SK-N-SH (cell line): ENCODE measurements around the gene PLLP.

Experiments used
- EP300 ChIP-seq, 2 experiments: IDR thresholded peaks; 2 replicates each; pipeline versions ENCODE4 v1.4.0 to v1.6.1; 2012; ENCODE audit warnings: borderline replicate concordance in 1 of 2, low read depth in 1 of 2, low read length in 1 of 2
- EZH2phosphoT487 ChIP-seq: fragments of 200-600 bp; sonication (generic); IDR thresholded peaks from 2 replicates; pipeline ENCODE4 v1.6.1; 2017; ENCODE audit warnings: low read depth, mixed run types, mild to moderate bottlenecking, antibody characterized with exemption, moderate library complexity, borderline replicate concordance
- GABPA ChIP-seq: IDR thresholded peaks from 2 replicates; pipeline ENCODE4 v1.4.0; 2012; ENCODE audit warnings: low read depth, mild to moderate bottlenecking
- JUND ChIP-seq: IDR thresholded peaks from 2 replicates; pipeline ENCODE4 v1.4.0; 2012
- MXI1 ChIP-seq: IDR thresholded peaks from 2 replicates; pipeline ENCODE4 v1.6.1; 2012; ENCODE audit warnings: mild to moderate bottlenecking, low read depth, low read length, improper control_type of control experiment
- POLR2AphosphoS5 ChIP-seq: IDR thresholded peaks from 2 replicates; pipeline ENCODE4 v1.6.1; 2012; ENCODE audit warnings: low read depth, low read length
- RAD21 ChIP-seq: IDR thresholded peaks from 2 replicates; pipeline ENCODE4 v1.6.1; 2012; ENCODE audit warnings: mild to moderate bottlenecking, low read length
- RFX5 ChIP-seq: IDR thresholded peaks from 2 replicates; pipeline ENCODE4 v1.6.1; 2012; ENCODE audit warnings: mild to moderate bottlenecking, improper control_type of control experiment, low read length
- TAF1 ChIP-seq: IDR thresholded peaks from 2 replicates; pipeline ENCODE4 v1.6.1; 2012; ENCODE audit warnings: low read depth, mild to moderate bottlenecking, low read length, moderate library complexity, borderline replicate concordance
- YY1 ChIP-seq: IDR thresholded peaks from 2 replicates; pipeline ENCODE4 v1.4.0; 2012; ENCODE audit warnings: low read depth, mild to moderate bottlenecking
- ZBTB33 ChIP-seq: IDR thresholded peaks from 2 replicates; pipeline ENCODE4 v1.4.0; 2012; ENCODE audit warnings: low read depth, borderline replicate concordance
- TF ChIP-seq, protein P1 (sequence below): fragments of 200-600 bp; sonication (generic); IDR thresholded peaks from 2 replicates; pipeline ENCODE4 v1.6.1; 2017; ENCODE audit warnings: antibody characterized with exemption, mild to moderate bottlenecking, moderate library complexity
- TF ChIP-seq, protein P2 (sequence below): IDR thresholded peaks from 2 replicates; pipeline ENCODE4 v1.6.1; 2012; ENCODE audit warnings: mild to moderate bottlenecking, low read depth, low read length, moderate library complexity
- TF ChIP-seq, protein P3 (sequence below): IDR thresholded peaks from 2 replicates; pipeline ENCODE4 v1.4.0; 2012; ENCODE audit warnings: low read depth

DNA sequence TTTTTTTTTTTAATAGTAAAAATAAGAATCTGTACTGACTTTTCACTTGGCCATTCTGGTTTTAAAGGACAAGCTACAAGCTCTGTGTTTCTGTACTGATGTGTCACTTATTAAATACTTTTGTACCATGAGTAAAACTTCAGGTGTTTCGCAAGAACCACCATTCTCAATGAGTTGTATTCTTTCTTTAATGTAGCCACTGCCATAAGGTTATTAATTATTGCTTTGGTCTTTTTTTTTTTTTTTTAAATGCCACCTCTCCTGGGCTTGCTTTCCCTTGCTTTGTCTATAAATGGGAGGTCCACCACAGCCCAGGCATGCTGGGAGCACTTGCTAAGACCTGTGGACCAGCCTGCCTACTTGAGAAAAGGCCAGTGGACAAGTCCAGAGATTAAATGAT, 31.0 kb downstream of the PLLP start:
- TF ChIP-seq, protein P1, sequence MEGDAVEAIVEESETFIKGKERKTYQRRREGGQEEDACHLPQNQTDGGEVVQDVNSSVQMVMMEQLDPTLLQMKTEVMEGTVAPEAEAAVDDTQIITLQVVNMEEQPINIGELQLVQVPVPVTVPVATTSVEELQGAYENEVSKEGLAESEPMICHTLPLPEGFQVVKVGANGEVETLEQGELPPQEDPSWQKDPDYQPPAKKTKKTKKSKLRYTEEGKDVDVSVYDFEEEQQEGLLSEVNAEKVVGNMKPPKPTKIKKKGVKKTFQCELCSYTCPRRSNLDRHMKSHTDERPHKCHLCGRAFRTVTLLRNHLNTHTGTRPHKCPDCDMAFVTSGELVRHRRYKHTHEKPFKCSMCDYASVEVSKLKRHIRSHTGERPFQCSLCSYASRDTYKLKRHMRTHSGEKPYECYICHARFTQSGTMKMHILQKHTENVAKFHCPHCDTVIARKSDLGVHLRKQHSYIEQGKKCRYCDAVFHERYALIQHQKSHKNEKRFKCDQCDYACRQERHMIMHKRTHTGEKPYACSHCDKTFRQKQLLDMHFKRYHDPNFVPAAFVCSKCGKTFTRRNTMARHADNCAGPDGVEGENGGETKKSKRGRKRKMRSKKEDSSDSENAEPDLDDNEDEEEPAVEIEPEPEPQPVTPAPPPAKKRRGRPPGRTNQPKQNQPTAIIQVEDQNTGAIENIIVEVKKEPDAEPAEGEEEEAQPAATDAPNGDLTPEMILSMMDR: no peak
- TF ChIP-seq RFX5: no peak
- TF ChIP-seq RAD21: no peak
- TF ChIP-seq, protein P2, sequence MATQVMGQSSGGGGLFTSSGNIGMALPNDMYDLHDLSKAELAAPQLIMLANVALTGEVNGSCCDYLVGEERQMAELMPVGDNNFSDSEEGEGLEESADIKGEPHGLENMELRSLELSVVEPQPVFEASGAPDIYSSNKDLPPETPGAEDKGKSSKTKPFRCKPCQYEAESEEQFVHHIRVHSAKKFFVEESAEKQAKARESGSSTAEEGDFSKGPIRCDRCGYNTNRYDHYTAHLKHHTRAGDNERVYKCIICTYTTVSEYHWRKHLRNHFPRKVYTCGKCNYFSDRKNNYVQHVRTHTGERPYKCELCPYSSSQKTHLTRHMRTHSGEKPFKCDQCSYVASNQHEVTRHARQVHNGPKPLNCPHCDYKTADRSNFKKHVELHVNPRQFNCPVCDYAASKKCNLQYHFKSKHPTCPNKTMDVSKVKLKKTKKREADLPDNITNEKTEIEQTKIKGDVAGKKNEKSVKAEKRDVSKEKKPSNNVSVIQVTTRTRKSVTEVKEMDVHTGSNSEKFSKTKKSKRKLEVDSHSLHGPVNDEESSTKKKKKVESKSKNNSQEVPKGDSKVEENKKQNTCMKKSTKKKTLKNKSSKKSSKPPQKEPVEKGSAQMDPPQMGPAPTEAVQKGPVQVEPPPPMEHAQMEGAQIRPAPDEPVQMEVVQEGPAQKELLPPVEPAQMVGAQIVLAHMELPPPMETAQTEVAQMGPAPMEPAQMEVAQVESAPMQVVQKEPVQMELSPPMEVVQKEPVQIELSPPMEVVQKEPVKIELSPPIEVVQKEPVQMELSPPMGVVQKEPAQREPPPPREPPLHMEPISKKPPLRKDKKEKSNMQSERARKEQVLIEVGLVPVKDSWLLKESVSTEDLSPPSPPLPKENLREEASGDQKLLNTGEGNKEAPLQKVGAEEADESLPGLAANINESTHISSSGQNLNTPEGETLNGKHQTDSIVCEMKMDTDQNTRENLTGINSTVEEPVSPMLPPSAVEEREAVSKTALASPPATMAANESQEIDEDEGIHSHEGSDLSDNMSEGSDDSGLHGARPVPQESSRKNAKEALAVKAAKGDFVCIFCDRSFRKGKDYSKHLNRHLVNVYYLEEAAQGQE: no peak
- no peak for TF ChIP-seq YY1
- no peak for TF ChIP-seq EZH2phosphoT487
- no peak for TF ChIP-seq ZBTB33
- no peak for TF ChIP-seq JUND
- TF ChIP-seq POLR2AphosphoS5: no peak
- TF ChIP-seq, protein P3, sequence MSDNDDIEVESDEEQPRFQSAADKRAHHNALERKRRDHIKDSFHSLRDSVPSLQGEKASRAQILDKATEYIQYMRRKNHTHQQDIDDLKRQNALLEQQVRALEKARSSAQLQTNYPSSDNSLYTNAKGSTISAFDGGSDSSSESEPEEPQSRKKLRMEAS: no peak
- TF ChIP-seq GABPA: no peak
- no peak for TF ChIP-seq TAF1
- TF ChIP-seq EP300 (IDR thresholded peaks at IDR 0.05; ENCODE audit: borderline replicate concordance in 1 of 2, low read depth in 1 of 2, low read length in 1 of 2): no peak
- no peak for TF ChIP-seq MXI1
